ENCODE results near the gene MAP7.

MAP7 gene

GRCh38 chr6:136524936-136525413 lies 25.2 kb downstream of the MAP7 start:
- ChIA-PET CTCF (no interaction called here), POLR2A (no interaction called here)
- no peak overlapping the region for H3K4me3 ChIP-seq (ENCODE audit: low read depth, low read length)
- no peak for TF ChIP-seq CTCF (IDR thresholded peaks at IDR 0.05; ENCODE audit: insufficient read depth, low read length, missing control alignments)
- no peak for DNase-seq (ENCODE audit: low read depth, low spot score)

- no peak overlapping the region for H3K4me3 ChIP-seq (ENCODE audit: low read depth, low read length)
- ChIA-PET CTCF (no interaction called here), POLR2A (no interaction called here)
- DNase-seq (ENCODE audit: low read depth, low spot score) = no peak
- TF ChIP-seq CTCF (IDR thresholded peaks at IDR 0.05; ENCODE audit: insufficient read depth, low read length, missing control alignments) = no peak
These were observed 25.8 kb downstream of the MAP7 start for GRCh38 chr6:136524339-136524935.

GRCh38 chr6:136523196-136523595 lies 27.0 kb downstream of the MAP7 start:
- H3K4me3 ChIP-seq (ENCODE audit: low read depth, low read length) = no peak overlapping the region
- no peak for DNase-seq (ENCODE audit: low read depth, low spot score)
- TF ChIP-seq CTCF (IDR thresholded peaks at IDR 0.05; ENCODE audit: insufficient read depth, low read length, missing control alignments) = no peak
- CTCF ChIA-PET = no interaction called here
- POLR2A ChIA-PET = no interaction called here

- no peak for TF ChIP-seq CTCF (IDR thresholded peaks at IDR 0.05; ENCODE audit: insufficient read depth, low read length, missing control alignments)
- no peak overlapping the region for H3K4me3 ChIP-seq (ENCODE audit: low read depth, low read length)
- DNase-seq (ENCODE audit: low read depth, low spot score) = no peak
- POLR2A ChIA-PET = no interaction called here
- CTCF ChIA-PET = no interaction called here
These were observed 27.6 kb downstream of the MAP7 start for GRCh38 chr6:136522636-136523035.

- no peak overlapping the region for H3K4me3 ChIP-seq (ENCODE audit: low read depth, low read length)
- ChIA-PET CTCF (no interaction called here), POLR2A (no interaction called here)
- TF ChIP-seq CTCF (IDR thresholded peaks at IDR 0.05; ENCODE audit: insufficient read depth, low read length, missing control alignments) = no peak
- no peak for DNase-seq (ENCODE audit: low read depth, low spot score)
These were observed 28.3 kb downstream of the MAP7 start for GRCh38 chr6:136521911-136522310.

GRCh38 chr6:136521427-136521826 lies 28.8 kb downstream of the MAP7 start:
- H3K4me3 ChIP-seq (ENCODE audit: low read depth, low read length) = no peak overlapping the region
- ChIA-PET CTCF (no interaction called here), POLR2A (no interaction called here)
- TF ChIP-seq CTCF (IDR thresholded peaks at IDR 0.05; ENCODE audit: insufficient read depth, low read length, missing control alignments) = no peak
- DNase-seq (ENCODE audit: low read depth, low spot score) = no peak
